ENCODE data around the gene XIAP.
"Not testable (repeated sequence)": the region's sequence is repeated elsewhere in the genome, so short reads cannot be mapped to it uniquely, and the experiment has no call there.

The XIAP gene
- long read RNA-seq, full-length matches to known transcripts, result 2 of 10 reads
- long read RNA-seq, partial matches to known transcripts, result 5 of 10 reads
- long read RNA-seq, other reads (novel, unspliced or antisense), result 3 of 10 reads

- H3K27me3 ChIP-seq (ENCODE audit: insufficient read depth, poor library complexity, severe bottlenecking), result no peaks in the 10 kb centered on the region
- peak; percentile 53 to 76 for DNase-seq (ENCODE audit: low read depth in 1 of 2, low spot score in 1 of 2)
- peak within 1 kb of the TSS; percentile 57 for H3K4me3 ChIP-seq (replicated peaks; ENCODE audit: insufficient read depth, low read length)
- H3K27ac ChIP-seq (replicated peaks), result peak within 1 kb of the TSS; percentile 97
- TF ChIP-seq GABPA (IDR thresholded peaks at IDR 0.05; ENCODE audit: low read depth), result no peak
- TF ChIP-seq REST (IDR thresholded peaks at IDR 0.05; ENCODE audit: insufficient replicate concordance, low read depth), result no peak
- peak; percentile 55 for TF ChIP-seq POLR2AphosphoS5 (IDR thresholded peaks at IDR 0.05; ENCODE audit: low read depth)
- peak; percentile 1; the same call in 1 of the 2 replicates for TF ChIP-seq SPI1 (IDR thresholded peaks at IDR 0.05; ENCODE audit: borderline replicate concordance, low read depth)
Measured at GRCh38 chrX:123859846-123860838, at the start of gene XIAP. XIAP (plus strand) TSS chrX:123860053; CDS start chrX:123885663, 25,610 bp downstream.

- TF ChIP-seq GABPA (IDR thresholded peaks at IDR 0.05; ENCODE audit: low read depth) (no peak), POLR2AphosphoS5 (IDR thresholded peaks at IDR 0.05; ENCODE audit: low read depth) (no peak), SPI1 (IDR thresholded peaks at IDR 0.05; ENCODE audit: borderline replicate concordance, low read depth) (no peak), CTCF (IDR thresholded peaks at IDR 0.05; ENCODE audit: insufficient read depth, low read length) (no peak), REST (IDR thresholded peaks at IDR 0.05; ENCODE audit: insufficient replicate concordance, low read depth) (no peak)
- no peak for DNase-seq (ENCODE audit: low read depth in 1 of 2, low spot score in 1 of 2)
- no peaks in the 10 kb centered on the region for H3K27me3 ChIP-seq (ENCODE audit: insufficient read depth, poor library complexity, severe bottlenecking)
- H3K27ac ChIP-seq (replicated peaks), result no peak overlapping the region
- H3K4me3 ChIP-seq (replicated peaks; ENCODE audit: insufficient read depth, low read length), result no peak overlapping the region
Measured at GRCh38 chrX:123814343-123814742, 45.5 kb upstream of the XIAP start.

GRCh38 chrX:123814934-123815394, 44.9 kb upstream of the XIAP start:
- not testable (repeated sequence) for H3K4me3 ChIP-seq (replicated peaks; ENCODE audit: insufficient read depth, low read length); H3K27me3 ChIP-seq (ENCODE audit: insufficient read depth, poor library complexity, severe bottlenecking); H3K27ac ChIP-seq (replicated peaks); DNase-seq (ENCODE audit: low read depth in 1 of 2, low spot score in 1 of 2)

GRCh38 chrX:123817288-123817894, 42.5 kb upstream of the XIAP start:
- Histone ChIP-seq H3K27me3 (ENCODE audit: insufficient read depth, poor library complexity, severe bottlenecking) (no peaks in the 10 kb centered on the region), H3K27ac (replicated peaks) (no peak overlapping the region)
- TF ChIP-seq GABPA (IDR thresholded peaks at IDR 0.05; ENCODE audit: low read depth), result no peak
- no peak for TF ChIP-seq POLR2AphosphoS5 (IDR thresholded peaks at IDR 0.05; ENCODE audit: low read depth)
- TF ChIP-seq CTCF (IDR thresholded peaks at IDR 0.05; ENCODE audit: insufficient read depth, low read length), result no peak
- no peak for TF ChIP-seq SPI1 (IDR thresholded peaks at IDR 0.05; ENCODE audit: borderline replicate concordance, low read depth)
- no peak for TF ChIP-seq REST (IDR thresholded peaks at IDR 0.05; ENCODE audit: insufficient replicate concordance, low read depth)

More at GRCh38 chrX:123817288-123817894, 42.5 kb upstream of the XIAP start:
- DNase-seq (ENCODE audit: low read depth in 1 of 2, low spot score in 1 of 2), result no peak
- no peak overlapping the region for H3K4me3 ChIP-seq (replicated peaks; ENCODE audit: insufficient read depth, low read length)
